Gastrocnemius medialis (tissue), 4 donors: ENCODE data around the gene CAPN2. TPM values are rescaled to one million over a fixed set of nuclear protein-coding genes. Genes with fewer than 3 reads are reported as not detected.

ENCODE experiments used
- ATAC-seq, 2 donors: fragments of 150-250 bp; one replicate each; pipeline ENCODE4 v1.9.1; 2016
- DNase-seq, 2 donors: peaks; one replicate each; pipeline ENCODE4 v3.0.0-alpha.2; 2019
- H3K27ac ChIP-seq, 4 donors: fragments of 200-600 bp; sonication (generic); 1 replicate in 1 of 4; 2 replicates in 3 of 4; pipeline ENCODE4 v1.5.1; 2016 to 2018; ENCODE audit warnings: mild to moderate bottlenecking in 2 of 4, moderate library complexity in 1 of 4
- H3K27me3 ChIP-seq, 3 donors: fragments of 200-600 bp; sonication (generic) in 2 of 3; 1 replicate in 1 of 3; 2 replicates in 2 of 3; pipeline versions ENCODE4 v1.5.1 to v1.6.0; 2016 to 2019; ENCODE audit warnings: mild to moderate bottlenecking in 1 of 3, moderate library complexity in 1 of 3
- H3K36me3 ChIP-seq, 2 donors: fragments of 200-600 bp; sonication (generic) in 1 of 2; one replicate each; pipeline ENCODE4 v1.5.1; 2017 to 2018
- H3K4me1 ChIP-seq, 2 donors: fragments of 200-600 bp; sonication (generic) in 1 of 2; one replicate each; pipeline ENCODE4 v1.5.1; 2016 to 2017; ENCODE audit warnings: mild to moderate bottlenecking in 2 of 2
- H3K4me3 ChIP-seq, 4 donors: fragments of 200-600 bp; sonication (generic) in 3 of 4; 1 replicate in 1 of 4; 2 replicates in 3 of 4; pipeline ENCODE4 v1.5.1; 2016 to 2019; ENCODE audit warnings: mild to moderate bottlenecking in 2 of 4
- H3K9me3 ChIP-seq, 3 donors: fragments of 200-600 bp; sonication (generic) in 2 of 3; 1 replicate in 1 of 3; 2 replicates in 2 of 3; pipeline ENCODE4 v1.5.1; 2016 to 2019
- CTCF ChIP-seq, 5 experiments: fragments of 450-650 bp in 3 of 5; fragments of 200-600 bp in 2 of 5; sonication (generic) in 2 of 5; IDR thresholded peaks in 4 of 5; conservative IDR thresholded peaks in 1 of 5; 1 replicate in 4 of 5; 2 replicates in 1 of 5; pipeline ENCODE4 v1.5.1; 2016 to 2019; ENCODE audit warnings: antibody characterized with exemption in 5 of 5, mild to moderate bottlenecking in 3 of 5, moderate library complexity in 3 of 5
- POLR2A ChIP-seq, 2 donors: fragments of 450-650 bp; IDR thresholded peaks; one replicate each; pipeline ENCODE4 v1.6.1; 2017; ENCODE audit warnings: antibody characterized with exemption in 2 of 2, mild to moderate bottlenecking in 2 of 2, moderate library complexity in 2 of 2
- in situ Hi-C, 4 donors: fragments of 200-750 bp; cut with MboI; loops; one replicate each; pipeline versions ENCODE4 v1.15.0 to v1.8.0; 2017; ENCODE audit warnings: low sequenced_read_pairs in 4 of 4
- intact Hi-C: fragments of 100-400 bp; cut with DNase I; formaldehyde crosslinking; loops from one replicate; pipeline ENCODE4 v1.15.1; 2023; ENCODE audit warnings: low total_unique reads
- total RNA-seq, 4 donors: library from RNA; depleted of rRNA; stranded (reverse); fragments of >200 nt; gene quantifications; one replicate each; pipeline versions ENCODE4 v1.1.0 to v1.2.3, GENCODE V29; 2016

CAPN2 gene
- total RNA-seq, 4 donors from 2014 or later: 42.6 to 141 (median 89.4) TPM

- H3K36me3 ChIP-seq: peaks cover 0 to 22% of the 10 kb centered on the region in 2 donors
- intact Hi-C loops (no loop called here), in situ Hi-C loops (no loop called here)
- no peak for ATAC-seq
- DNase-seq: no peak
- peaks cover 35 to 46% of the 10 kb centered on the region in 2 donors for H3K4me1 ChIP-seq
- no peaks in the 10 kb centered on the region for H3K9me3 ChIP-seq
- peak overlapping the region in 3 of 4 donors; percentile 61 to 72 (median 65) for H3K27ac ChIP-seq
- TF ChIP-seq POLR2A (IDR thresholded peaks at IDR 0.05) (no peak), CTCF (IDR thresholded peaks at IDR 0.05 in 4 of 5, conservative IDR thresholded peaks at IDR 0.05 in 1 of 5) (no peak)
- no peaks in the 10 kb centered on the region for H3K27me3 ChIP-seq
- no peak overlapping the region for H3K4me3 ChIP-seq
These were observed 15.2 kb downstream of the CAPN2 start for GRCh38 chr1:223727541-223727940.

- intact Hi-C loops: no loop called here
- no peak overlapping the region for H3K27ac ChIP-seq
- DNase-seq (no peak), ATAC-seq (no peak)
- peaks cover 0 to 13% of the 10 kb centered on the region in 2 donors for H3K36me3 ChIP-seq
- H3K9me3 ChIP-seq: no peaks in the 10 kb centered on the region
- TF ChIP-seq POLR2A (IDR thresholded peaks at IDR 0.05) (no peak), CTCF (IDR thresholded peaks at IDR 0.05 in 4 of 5, conservative IDR thresholded peaks at IDR 0.05 in 1 of 5) (no peak)
- no peak overlapping the region for H3K4me3 ChIP-seq
- H3K4me1 ChIP-seq: peaks cover 55 to 65% of the 10 kb centered on the region in 2 donors
- H3K27me3 ChIP-seq: no peaks in the 10 kb centered on the region
- in situ Hi-C loops: no loop called here
These were observed 17.6 kb downstream of the CAPN2 start for GRCh38 chr1:223729906-223730305.

GRCh38 chr1:223730479-223731132 lies 18.3 kb downstream of the CAPN2 start:
- in situ Hi-C loops (no loop called here), intact Hi-C loops (no loop called here)
- Histone ChIP-seq H3K27ac (peak overlapping the region; percentile 5 to 66 (median 60)), H3K4me1 (peaks cover 55 to 67% of the 10 kb centered on the region in 2 donors), H3K36me3 (peaks cover 0 to 9% of the 10 kb centered on the region in 2 donors), H3K4me3 (no peak overlapping the region), H3K9me3 (no peaks in the 10 kb centered on the region), H3K27me3 (no peaks in the 10 kb centered on the region)
- DNase-seq: no peak
- no peak for ATAC-seq
- TF ChIP-seq POLR2A (IDR thresholded peaks at IDR 0.05) (no peak), CTCF (IDR thresholded peaks at IDR 0.05 in 4 of 5, conservative IDR thresholded peaks at IDR 0.05 in 1 of 5) (no peak)

GRCh38 chr1:223731133-223731770 lies 18.9 kb downstream of the CAPN2 start:
- H3K27me3 ChIP-seq: no peaks in the 10 kb centered on the region
- intact Hi-C loops (no loop called here), in situ Hi-C loops (no loop called here)
- H3K4me3 ChIP-seq: no peak overlapping the region
- H3K9me3 ChIP-seq: no peaks in the 10 kb centered on the region
- peak overlapping the region; percentile 36 to 66 (median 60) for H3K27ac ChIP-seq
- TF ChIP-seq CTCF (IDR thresholded peaks at IDR 0.05 in 4 of 5, conservative IDR thresholded peaks at IDR 0.05 in 1 of 5) (no peak), POLR2A (IDR thresholded peaks at IDR 0.05) (no peak)
- ATAC-seq (peak; percentile 34 to 40), DNase-seq (peak in 1 of 2 donors; percentile 43)
- H3K36me3 ChIP-seq: peaks cover 0 to 9% of the 10 kb centered on the region in 2 donors
- H3K4me1 ChIP-seq: peaks cover 50 to 60% of the 10 kb centered on the region in 2 donors
